Measurements from ENCODE around the gene ADH1B.

Gene ADH1B

DNA sequence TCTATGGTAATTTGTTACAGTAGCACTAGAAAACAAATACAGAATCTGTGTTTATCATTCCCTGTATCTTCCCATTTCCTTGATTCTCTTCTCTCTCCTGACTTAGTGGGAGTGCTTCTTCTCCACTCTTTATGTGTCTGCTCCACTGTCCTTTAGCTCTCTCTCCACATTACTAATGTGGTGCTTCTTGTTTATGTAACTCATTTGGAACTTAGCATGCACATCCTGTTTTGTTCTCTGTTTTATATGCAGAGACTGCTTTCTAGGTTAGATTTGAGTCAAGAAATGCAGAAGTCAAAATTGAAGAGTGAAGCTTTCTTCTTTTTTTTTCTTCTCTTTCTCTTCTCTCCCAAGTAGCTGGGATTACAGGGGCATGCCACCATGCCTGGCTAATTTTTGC, 56.3 kb downstream of the ADH1B start:
- TF ChIP-seq, protein P1, sequence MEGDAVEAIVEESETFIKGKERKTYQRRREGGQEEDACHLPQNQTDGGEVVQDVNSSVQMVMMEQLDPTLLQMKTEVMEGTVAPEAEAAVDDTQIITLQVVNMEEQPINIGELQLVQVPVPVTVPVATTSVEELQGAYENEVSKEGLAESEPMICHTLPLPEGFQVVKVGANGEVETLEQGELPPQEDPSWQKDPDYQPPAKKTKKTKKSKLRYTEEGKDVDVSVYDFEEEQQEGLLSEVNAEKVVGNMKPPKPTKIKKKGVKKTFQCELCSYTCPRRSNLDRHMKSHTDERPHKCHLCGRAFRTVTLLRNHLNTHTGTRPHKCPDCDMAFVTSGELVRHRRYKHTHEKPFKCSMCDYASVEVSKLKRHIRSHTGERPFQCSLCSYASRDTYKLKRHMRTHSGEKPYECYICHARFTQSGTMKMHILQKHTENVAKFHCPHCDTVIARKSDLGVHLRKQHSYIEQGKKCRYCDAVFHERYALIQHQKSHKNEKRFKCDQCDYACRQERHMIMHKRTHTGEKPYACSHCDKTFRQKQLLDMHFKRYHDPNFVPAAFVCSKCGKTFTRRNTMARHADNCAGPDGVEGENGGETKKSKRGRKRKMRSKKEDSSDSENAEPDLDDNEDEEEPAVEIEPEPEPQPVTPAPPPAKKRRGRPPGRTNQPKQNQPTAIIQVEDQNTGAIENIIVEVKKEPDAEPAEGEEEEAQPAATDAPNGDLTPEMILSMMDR (IDR thresholded peaks at IDR 0.05; ENCODE audit: control extremely low read depth, extremely low read depth, low read depth, missing control alignments), result no peak
- no peak for DNase-seq (ENCODE audit: extremely low spot score)
- ChIA-PET CTCF (no interaction called here), POLR2A (no interaction called here)
